H1 (cell line): ENCODE measurements around the gene C1QA. TPM values are rescaled to one million over a fixed set of nuclear protein-coding genes. Genes with fewer than 3 reads are reported as not detected.

Experiments used
- GABPA ChIP-seq: IDR thresholded peaks from 2 replicates; pipeline ENCODE4 v1.6.1; 2011; ENCODE audit warnings: mild to moderate bottlenecking, low read length, moderate library complexity, borderline replicate concordance; ENCODE audit not compliant: insufficient read depth
- TCF12 ChIP-seq: IDR thresholded peaks from 2 replicates; pipeline ENCODE4 v1.6.1; 2011; ENCODE audit warnings: low read depth, mild to moderate bottlenecking, low read length
- YY1 ChIP-seq: IDR thresholded peaks from 2 replicates; pipeline ENCODE4 v1.6.1; 2011; ENCODE audit warnings: low read depth, mild to moderate bottlenecking, low read length
- polyA plus RNA-seq, 7 experiments: library from polyadenylated mRNA; depleted of rRNA in 3 of 7; stranded (reverse) in 5 of 7; unstranded in 2 of 7; fragments of >200 nt in 5 of 7; fragments of 200-250 nt in 2 of 7; gene quantifications; 1 replicate in 5 of 7; 2 replicates in 1 of 7; 4 replicates in 1 of 7; pipeline versions ENCODE4 v1.2.1 to v1.2.3, GENCODE V29; 2011 to 2013; ENCODE audit warnings: missing spikeins in 2 of 7, mixed read lengths in 2 of 7
- total RNA-seq: library from RNA; stranded (reverse); fragmentation: NEBNext Ultra II Directional; extraction: Animal tissue kit (Norgen Biotek cat#: 25700); gene quantifications from 2 replicates; pipeline ENCODE4 v1.2.1, GENCODE V29; 2021

Gene C1QA
- total and polyA plus RNA-seq, 2 of the 8 experiments (the other 6 are each of a cell fraction or from before 2014, with no cell fraction given), result not detected

DNA sequence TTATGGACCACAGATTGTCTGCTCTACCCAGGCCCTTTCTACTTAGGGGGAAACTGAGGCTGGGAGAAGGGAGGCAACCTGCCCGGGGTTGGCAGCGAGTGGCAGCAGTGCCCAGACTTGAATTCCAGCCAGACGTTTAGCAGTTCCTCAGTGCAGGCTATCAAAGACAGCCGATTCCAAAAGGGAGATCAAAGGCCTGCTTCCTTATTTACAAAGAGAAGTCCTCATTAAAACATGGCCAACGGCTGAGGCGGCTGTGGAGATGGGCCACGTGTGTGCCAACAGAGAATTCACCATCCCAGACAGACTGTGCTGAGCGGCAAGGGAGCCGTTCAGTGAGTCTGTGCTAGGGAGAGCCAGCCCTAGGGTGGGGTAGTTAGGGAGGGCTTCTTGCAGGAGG is 44.3 kb downstream of the C1QA start (continued):
- TF ChIP-seq YY1, result no peak
- no peak for TF ChIP-seq GABPA
- TF ChIP-seq TCF12, result no peak
